HG03565 (cell line): Measurements from ENCODE around the gene CCDC90B.

ENCODE experiments used
- ATAC-seq: cut with Tn5 transposase; IDR thresholded peaks from one replicate; pipeline ENCODE4 v1.9.1; 2021; ENCODE audit warnings: mild to moderate bottlenecking, moderate library complexity; ENCODE audit not compliant: unreplicated experiment

CCDC90B gene

GRCh38 chr11:83241291-83241946, 44.7 kb downstream of the CCDC90B start:
- ATAC-seq, result no peak

- ATAC-seq, result no peak
These were observed 48.1 kb downstream of the CCDC90B start for GRCh38 chr11:83238111-83238510.

GRCh38 chr11:83235825-83236224, 50.3 kb downstream of the CCDC90B start:
- no peak for ATAC-seq

GRCh38 chr11:83223457-83223856, 62.7 kb downstream of the CCDC90B start:
- ATAC-seq, result no peak

GRCh38 chr11:83222499-83222898, 63.7 kb downstream of the CCDC90B start:
- ATAC-seq, result no peak

- no peak for ATAC-seq
These were observed 64.5 kb downstream of the CCDC90B start for GRCh38 chr11:83221694-83222093.

- no peak for ATAC-seq
These were observed 65.9 kb downstream of the CCDC90B start for GRCh38 chr11:83220260-83220659.

- no peak for ATAC-seq
These were observed 67.1 kb downstream of the CCDC90B start for GRCh38 chr11:83219095-83219494.
